ENCODE results near the gene SFRP5. TPM values are rescaled to one million over a fixed set of nuclear protein-coding genes. Genes with fewer than 3 reads are reported as not detected.

The SFRP5 gene
- total and polyA plus RNA-seq, 8 donors, result 0.24 to 9.1 (median 2.9) TPM

- no peaks in the 10 kb centered on the region for H3K9me3 ChIP-seq
- DNase-seq, result peak in 1 of 4 donors; percentile 59
- H3K36me3 ChIP-seq, result peaks cover 0 to 15% of the 10 kb centered on the region in 2 donors
- TF ChIP-seq, protein P1, sequence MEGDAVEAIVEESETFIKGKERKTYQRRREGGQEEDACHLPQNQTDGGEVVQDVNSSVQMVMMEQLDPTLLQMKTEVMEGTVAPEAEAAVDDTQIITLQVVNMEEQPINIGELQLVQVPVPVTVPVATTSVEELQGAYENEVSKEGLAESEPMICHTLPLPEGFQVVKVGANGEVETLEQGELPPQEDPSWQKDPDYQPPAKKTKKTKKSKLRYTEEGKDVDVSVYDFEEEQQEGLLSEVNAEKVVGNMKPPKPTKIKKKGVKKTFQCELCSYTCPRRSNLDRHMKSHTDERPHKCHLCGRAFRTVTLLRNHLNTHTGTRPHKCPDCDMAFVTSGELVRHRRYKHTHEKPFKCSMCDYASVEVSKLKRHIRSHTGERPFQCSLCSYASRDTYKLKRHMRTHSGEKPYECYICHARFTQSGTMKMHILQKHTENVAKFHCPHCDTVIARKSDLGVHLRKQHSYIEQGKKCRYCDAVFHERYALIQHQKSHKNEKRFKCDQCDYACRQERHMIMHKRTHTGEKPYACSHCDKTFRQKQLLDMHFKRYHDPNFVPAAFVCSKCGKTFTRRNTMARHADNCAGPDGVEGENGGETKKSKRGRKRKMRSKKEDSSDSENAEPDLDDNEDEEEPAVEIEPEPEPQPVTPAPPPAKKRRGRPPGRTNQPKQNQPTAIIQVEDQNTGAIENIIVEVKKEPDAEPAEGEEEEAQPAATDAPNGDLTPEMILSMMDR (IDR thresholded peaks at IDR 0.05), result no peak
- intact Hi-C loops (cut with DNase I), result no loop called here
- no peak overlapping the region for H3K4me3 ChIP-seq
- peaks cover under 1 to 8% of the 10 kb centered on the region in 2 donors for H3K4me1 ChIP-seq
- no peak for ATAC-seq
- peaks cover 10 to 20% of the 10 kb centered on the region in 2 donors for H3K27me3 ChIP-seq
- H3K27ac ChIP-seq, result no peak overlapping the region
Measured at GRCh38 chr10:97766106-97766810, 5.5 kb downstream of the SFRP5 start.

DNA sequence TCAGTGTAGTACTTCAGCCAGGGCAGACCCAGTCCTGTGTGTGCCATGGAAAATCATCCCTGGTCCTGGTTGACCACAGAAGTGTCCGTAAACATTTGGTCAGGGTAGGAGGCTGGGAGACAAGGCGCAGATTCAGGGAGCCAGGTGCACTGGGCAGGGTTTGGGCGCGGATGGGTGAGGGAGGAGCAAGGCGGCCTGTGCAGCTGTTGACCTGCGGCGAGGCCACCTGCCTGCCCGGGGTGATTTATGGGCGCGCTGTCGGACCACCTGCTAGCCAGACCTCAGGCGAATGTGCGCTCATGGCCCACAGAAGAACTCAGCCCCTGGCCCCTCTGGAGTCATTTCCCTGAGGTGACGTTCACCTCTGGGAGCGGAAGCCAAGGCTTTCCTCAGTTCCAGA lies 6.6 kb downstream of the SFRP5 start:
- no peak overlapping the region for H3K4me3 ChIP-seq
- peaks cover 0 to 26% of the 10 kb centered on the region in 2 donors for H3K36me3 ChIP-seq
- no peak overlapping the region for H3K27ac ChIP-seq
- TF ChIP-seq, protein P1 (IDR thresholded peaks at IDR 0.05), result no peak
- peaks cover 0 to 5% of the 10 kb centered on the region in 2 donors for H3K4me1 ChIP-seq
- ATAC-seq (no peak), DNase-seq (peak in 1 of 4 donors; percentile 54)
- intact Hi-C loops (cut with DNase I), result no loop called here
- H3K27me3 ChIP-seq, result peaks cover 0 to 10% of the 10 kb centered on the region in 2 donors
- H3K9me3 ChIP-seq, result no peaks in the 10 kb centered on the region

DNA sequence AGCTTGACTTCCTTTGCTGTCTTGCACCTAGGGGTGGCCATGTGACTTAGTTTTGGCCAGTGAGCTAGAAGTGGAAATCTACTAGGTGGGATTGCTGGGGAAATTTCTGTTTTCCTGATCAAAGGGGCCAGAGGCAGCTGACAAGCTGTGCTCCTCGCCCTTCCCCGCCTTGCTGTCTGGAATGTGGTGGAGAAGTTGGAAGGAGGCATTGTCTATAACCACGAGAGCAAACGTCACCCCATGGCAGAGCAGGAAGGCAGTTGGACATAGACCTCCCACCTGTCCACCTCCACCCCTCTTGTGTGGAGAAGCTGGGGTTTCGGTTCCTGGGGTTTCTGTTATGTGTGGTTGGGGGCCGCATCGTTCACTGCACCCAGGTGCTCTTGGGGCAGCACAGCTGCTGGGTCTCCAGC lies 7.3 kb downstream of the SFRP5 start:
- TF ChIP-seq, protein P1 (IDR thresholded peaks at IDR 0.05), result no peak
- H3K4me1 ChIP-seq, result no peaks in the 10 kb centered on the region
- H3K27me3 ChIP-seq, result peaks cover 0 to 3% of the 10 kb centered on the region in 2 donors
- H3K4me3 ChIP-seq, result no peak overlapping the region
- no peaks in the 10 kb centered on the region for H3K9me3 ChIP-seq
- intact Hi-C loops (cut with DNase I), result no loop called here
- no peak overlapping the region for H3K27ac ChIP-seq
- peak in 1 of 4 donors; percentile 15 for DNase-seq
- ATAC-seq, result no peak
- H3K36me3 ChIP-seq, result peaks cover 0 to 32% of the 10 kb centered on the region in 2 donors

GRCh38 chr10:97763947-97764346 lies 7.9 kb downstream of the SFRP5 start:
- TF ChIP-seq, protein P1 (IDR thresholded peaks at IDR 0.05), result no peak
- DNase-seq (no peak), ATAC-seq (no peak)
- intact Hi-C loops (cut with DNase I), result no loop called here
- Histone ChIP-seq H3K36me3 (peaks cover 0 to 38% of the 10 kb centered on the region in 2 donors), H3K27me3 (no peaks in the 10 kb centered on the region), H3K4me1 (no peaks in the 10 kb centered on the region), H3K9me3 (no peaks in the 10 kb centered on the region), H3K27ac (no peak overlapping the region), H3K4me3 (no peak overlapping the region)

DNA sequence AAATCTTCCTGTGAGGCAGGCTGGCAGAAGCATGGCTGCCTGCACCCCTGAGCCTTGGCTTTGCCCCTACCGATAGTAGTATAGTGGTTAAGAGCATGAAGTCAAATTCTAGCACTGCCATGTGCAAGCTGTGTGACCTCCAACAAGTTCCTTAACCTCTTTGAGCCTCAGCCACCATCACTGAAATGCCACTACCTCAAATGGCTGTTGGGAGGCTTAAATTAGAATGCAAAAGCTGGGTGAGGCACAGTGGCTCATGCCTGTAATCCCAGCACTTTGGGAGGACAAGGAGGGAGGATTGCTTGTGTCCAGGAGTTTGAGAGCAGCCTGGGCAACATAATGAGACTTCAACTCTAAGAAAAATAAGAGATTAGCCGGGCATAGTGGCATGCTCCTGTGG lies 8.4 kb downstream of the SFRP5 start:
- ATAC-seq (no peak), DNase-seq (peak in 1 of 4 donors; percentile 10)
- intact Hi-C loops (cut with DNase I), result no loop called here
- Histone ChIP-seq H3K27me3 (no peaks in the 10 kb centered on the region), H3K4me1 (no peaks in the 10 kb centered on the region), H3K27ac (no peak overlapping the region), H3K4me3 (no peak overlapping the region), H3K36me3 (peaks cover 0 to 44% of the 10 kb centered on the region in 2 donors), H3K9me3 (no peaks in the 10 kb centered on the region)
- TF ChIP-seq, protein P1 (IDR thresholded peaks at IDR 0.05), result no peak

Data from left lung (tissue), 10 donors.